Iris pigment epithelial cell (primary cell): ENCODE measurements around the gene COL20A1.

ENCODE experiments used
- DNase-seq: peaks from one replicate; pipeline ENCODE4 v3.0.0-alpha.2; 2011; ENCODE audit warnings: low read depth

The COL20A1 gene

DNA sequence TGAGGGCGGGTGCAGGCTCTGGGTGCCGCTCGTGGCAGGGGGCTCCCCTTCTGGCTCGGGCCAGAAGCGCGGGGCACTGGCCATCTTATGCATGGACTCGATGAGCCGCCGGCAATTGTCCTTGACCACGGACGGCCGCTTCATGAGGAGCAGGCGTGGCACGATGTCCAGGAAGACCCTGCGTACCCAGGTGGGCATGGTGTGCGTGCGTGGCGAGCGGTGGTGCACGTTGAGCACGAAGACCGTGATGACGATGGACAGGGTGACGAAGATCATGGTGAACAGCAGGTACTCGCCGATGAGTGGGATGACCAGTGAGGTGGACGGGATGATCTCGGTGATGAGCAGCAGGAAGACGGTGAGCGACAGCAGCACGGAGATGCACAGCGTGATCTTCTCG, 57.2 kb downstream of the COL20A1 start:
- DNase-seq = no peak

DNA sequence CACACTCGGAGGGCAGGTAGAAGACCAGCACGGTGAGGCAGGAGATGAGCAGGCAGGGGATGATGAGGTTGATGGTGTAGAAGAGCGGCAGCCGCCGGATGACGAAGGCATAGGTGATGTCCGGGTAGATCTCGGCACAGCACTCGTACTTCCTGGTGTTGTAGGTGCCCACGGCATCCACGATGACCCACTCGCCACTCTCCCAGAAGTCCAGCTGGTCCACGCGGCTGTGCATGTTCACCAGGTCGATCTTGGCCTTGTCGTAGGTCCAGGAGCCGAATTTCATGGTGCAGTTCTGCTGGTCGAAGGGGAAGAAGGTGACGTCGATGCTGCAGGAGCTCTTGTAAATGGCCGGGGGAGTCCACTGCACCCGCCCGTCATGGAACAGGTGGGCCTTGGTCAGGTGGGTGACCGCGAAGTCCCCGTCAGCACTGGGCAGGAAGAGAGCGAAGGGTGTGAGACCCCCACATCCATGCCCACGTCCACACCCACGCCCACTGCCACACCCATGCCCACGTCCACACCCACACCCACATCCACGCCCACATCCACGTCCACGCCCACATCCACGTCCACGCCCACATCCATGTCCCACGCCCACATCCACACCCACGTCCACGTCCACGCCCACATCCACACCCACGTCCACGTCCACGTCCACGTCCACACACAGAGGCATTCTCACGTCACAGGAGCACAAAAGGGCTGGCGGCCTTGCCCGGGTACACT, 57.8 kb downstream of the COL20A1 start:
- no peak for DNase-seq

DNA sequence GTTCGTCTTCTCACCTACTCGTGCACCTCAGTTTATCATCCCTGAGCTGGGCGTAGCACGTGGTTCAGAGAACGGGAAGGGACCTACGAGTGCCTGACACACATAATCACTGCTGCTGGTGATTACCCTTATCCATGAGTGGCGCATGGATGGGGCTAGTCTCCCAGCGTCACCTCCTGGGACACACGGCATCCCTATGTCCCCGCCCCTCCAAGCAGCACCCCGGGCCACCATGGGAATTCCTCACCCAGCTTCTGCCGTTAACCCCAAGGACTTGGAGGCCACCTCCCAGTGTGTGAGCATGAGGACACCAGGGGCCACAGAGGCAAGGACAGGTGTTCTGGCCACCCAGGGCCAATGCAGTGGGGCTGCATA, 58.3 kb downstream of the COL20A1 start:
- DNase-seq = no peak

DNA sequence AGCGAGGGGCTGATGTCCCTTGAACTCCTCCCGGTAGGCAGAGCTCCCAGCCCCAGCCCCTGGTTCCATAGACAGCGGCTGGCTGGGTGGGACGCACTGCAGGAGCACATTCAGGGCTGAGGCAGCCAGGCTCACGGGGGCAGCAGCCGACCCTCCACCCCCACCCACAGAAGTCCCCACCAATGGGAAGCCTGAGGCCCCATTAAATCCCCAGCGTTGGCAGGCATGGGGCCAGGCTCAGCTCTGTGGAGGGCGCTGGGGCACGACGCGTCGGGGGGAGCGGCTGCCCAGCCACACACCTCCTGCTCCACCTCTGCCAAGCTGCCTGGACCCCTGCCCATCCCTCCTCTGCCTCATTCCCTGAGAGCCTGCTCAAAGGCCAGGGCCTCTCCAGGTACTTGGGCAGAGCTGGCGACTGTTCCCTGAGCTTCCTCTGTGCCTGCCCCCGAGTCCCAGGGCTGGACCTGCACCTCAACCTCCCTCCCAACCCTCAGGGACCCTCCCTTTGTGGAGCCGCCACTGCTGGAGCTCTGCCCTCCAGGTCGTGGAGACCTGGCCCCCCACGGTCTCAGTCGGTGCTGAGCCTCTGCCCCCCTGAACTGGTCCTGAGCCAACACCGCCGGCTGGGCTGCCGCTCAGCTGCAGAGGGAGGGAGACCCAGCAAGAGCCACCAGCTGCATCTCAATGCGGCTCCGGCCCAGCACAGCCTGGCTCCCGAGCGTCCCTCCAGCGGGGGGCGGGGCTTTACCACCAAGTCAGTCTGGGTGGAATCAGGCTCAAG, 59.0 kb downstream of the COL20A1 start:
- no peak for DNase-seq

DNA sequence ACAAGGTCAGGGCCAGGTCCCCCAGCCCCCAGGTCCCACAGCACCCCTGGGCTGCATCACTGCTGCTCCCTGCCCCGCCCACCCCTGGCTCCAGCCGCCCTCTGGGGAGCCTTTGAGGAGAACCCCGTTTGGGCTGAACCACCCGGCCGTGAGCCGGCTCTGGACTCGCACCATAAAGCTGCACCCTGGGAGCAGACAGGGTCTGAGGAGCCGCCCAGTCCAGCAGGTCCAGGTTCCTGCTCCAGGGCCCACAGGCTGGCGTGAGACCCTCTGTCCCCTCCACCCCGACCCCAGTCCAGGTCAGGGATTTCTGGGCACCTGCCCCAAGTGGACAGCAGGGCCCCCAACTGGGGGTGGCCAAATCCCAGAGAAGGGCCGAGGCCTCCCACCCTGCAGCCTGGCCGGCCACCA, 59.8 kb downstream of the COL20A1 start:
- DNase-seq = no peak

DNA sequence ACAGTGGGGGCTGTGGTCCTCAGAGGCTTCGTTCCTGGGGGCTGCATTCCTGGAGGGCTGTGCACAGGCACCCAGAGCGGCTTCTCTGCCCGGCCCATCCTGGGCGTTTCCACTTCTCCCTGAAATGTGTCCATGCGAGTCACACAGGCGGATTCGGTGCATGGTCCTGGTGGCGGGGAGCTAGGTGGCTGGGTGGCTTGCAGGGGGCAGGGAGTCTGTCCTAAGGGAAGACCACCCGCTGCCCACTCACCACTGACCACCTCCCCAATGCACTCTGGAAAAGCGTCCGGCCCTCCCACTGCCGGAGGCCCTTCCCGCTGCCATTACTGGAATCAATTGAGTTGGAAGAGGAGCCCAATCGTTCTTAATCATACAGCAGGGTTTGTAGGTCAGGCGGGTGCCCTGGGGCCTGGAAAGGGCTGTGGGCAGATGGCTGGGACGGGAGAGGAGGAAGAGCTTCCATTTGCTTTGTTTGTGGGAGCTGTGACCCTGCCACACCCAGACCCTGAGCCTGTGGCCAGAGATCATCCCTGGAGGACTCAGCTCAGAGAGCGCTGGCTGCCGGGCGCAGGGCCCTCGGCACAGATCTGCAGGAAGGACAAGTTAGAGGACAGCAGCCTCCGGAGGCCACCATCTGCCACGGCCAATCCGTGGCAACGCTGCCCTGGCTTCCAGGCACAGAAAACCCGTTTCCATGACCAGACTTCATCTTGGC, 61.8 kb downstream of the COL20A1 start:
- DNase-seq = no peak

DNA sequence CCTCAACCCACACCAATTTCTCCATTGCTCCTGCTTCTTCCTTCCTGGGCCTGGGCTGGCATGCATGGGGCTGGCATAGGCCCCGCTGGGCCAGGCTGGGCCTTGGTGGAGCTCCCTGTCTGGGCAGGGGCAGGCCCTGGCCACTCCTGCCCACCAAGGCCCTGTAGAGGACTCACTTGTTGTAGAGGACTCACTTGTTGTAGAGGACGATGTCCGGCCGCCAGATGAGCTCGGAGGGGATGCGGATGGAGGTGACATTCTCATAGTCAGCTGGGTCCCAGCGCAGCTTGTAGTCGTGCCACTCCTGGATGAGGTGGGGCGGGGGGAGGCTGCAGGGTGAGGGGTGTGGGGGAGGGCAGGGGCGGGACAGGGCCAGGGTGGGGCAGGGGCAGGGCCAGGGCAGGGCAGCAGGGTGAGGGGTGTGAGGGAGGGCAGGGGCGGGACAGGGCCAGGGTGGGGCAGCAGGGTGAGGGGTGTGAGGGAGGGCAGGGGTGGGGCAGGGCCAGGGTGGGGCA, 62.9 kb downstream of the COL20A1 start:
- no peak for DNase-seq

DNA sequence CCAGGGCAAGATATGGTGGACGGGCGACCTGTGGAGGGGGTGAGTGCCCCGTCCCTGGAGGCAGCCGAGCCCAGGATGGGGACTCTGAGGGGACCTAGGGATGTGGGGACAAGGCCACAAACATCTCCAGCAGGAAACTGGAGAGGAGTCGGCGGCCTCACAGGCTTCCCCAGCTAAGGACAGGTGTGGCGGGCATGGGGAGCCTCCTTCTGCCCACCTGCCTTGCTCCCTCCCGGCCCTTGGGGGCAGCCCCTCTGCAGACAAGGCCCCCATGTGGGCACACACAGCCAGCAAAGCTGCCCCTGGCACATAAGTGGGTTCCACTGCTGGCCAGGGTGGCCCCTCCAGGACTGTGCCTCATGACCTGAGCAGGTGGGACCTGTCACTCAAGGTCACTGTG, 63.5 kb downstream of the COL20A1 start:
- DNase-seq = no peak

DNA sequence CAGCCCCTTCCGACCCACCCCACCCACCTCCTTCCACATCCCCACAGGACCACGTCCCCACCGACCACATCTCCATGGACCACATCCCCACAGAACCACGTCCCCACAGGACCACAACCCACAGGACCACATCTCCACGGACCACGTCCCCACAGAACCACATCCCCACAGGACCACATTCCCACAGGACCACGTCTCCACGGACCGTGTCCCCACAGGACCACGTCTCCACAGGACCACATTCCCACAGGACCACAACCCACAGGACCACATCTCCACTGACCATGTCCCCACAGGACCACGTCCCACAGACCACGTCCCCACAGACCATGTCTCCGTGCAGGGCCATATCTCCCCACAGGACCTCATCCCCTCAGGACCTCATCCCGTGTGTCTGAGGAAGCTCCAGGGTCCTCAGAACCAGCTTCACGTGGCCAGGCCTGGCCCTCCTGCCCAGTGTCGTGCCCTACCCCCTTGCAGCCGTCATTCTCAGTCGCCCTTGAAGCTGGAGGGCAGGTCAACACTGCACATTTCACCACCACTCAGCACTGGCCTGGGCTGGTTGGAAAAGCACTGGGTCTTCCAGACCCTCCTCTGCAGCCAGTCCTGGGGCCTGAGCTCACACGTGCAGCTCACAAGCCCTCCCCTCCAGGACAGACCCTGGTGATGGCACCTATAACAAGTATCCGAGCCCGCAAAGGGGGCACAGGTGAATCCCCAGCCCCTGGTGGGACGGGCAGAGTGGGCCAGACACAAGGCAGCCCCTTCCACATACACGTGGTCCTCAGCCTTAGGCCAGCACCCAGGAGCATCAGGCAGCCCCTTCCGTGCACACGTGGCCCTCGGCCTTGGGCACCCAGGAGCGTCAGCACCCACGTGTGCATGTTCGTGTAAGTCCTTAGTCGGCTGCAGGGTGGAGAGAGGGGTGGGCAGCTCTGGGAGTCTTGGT, 64.2 kb downstream of the COL20A1 start:
- DNase-seq = no peak

DNA sequence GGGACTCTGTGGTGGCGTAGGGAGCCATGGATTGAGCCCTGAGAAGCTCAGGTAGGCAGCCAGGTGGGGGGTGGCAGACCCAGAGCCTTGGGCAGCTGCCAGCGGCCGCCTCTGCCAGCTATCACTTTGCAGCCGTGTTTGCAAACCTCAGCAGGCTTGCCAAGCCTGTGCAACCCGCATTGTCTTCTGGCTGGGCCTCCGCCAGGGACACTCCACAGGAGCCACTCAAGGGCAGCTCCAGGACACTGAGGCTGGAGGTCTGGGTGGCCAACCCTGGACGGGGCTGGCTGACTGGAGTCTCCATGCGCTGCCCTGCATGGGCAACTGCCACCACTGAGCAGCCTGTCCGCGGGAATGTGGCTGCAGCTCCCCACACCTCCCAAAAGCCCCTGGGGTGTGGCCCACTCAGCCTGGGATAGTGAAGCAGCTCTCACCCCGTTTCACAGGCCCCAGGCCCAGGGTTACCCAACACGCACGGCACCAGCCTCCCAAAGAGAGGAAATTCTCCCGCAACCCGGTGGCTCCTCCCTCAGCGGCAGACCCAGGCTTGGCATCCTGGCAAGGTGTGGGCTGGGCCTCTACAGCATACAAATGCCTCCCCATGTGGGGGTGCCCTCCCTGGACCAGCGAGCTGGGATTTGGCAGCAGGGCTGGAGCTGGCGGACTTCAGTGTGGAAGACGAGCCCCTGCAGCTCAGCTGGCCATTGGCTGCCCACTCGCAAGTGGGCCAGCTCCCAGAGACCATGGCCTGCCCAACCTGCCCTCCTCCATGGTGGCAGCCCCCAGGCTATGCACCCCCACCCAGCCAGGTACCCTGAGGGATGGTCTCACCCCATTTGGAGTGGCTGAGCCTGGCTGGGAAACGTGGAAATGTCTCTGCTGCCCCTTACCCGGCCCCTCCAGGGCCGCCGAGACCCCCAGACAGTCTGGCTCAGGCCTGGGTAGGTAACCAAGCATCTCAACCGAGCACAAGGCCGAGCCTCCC, 65.2 kb downstream of the COL20A1 start:
- no peak for DNase-seq

DNA sequence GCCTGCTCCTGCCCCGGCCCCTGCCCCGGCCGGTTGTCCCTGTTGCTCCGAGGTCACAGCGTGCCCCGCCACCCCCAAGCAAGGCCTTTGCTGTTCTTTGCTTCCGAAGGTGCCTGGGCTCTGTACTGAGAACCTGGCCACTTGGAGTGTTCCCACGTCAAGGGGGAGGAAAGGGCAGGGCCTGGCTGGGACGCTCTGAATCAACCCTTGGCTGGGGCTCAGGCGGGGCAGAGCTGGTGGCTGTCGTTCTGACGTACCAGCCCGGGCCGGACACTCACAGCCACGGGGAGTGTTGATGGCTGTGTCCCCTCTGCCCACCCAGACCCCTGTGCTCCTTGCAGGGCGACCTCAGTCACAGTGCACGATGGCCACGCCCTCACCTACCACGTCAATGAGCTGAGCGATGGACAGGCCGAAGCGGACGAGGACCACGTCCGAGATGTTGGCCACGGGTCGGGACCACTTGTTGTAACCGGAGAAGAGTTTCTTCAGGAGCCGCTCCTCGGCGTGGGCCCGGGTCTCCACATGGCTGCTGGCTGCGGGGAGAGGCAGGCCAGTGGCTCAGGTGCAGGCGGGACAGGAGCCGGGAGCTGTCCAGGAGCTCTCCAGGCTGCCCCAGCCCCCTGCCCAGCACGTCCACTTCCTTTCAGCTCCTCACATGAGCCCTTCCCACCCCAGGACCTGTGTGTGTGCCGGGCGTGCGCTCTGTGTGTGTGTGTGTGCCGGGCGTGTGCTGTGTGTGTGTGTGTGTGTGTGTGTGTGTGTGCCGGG, 66.4 kb downstream of the COL20A1 start:
- no peak for DNase-seq

DNA sequence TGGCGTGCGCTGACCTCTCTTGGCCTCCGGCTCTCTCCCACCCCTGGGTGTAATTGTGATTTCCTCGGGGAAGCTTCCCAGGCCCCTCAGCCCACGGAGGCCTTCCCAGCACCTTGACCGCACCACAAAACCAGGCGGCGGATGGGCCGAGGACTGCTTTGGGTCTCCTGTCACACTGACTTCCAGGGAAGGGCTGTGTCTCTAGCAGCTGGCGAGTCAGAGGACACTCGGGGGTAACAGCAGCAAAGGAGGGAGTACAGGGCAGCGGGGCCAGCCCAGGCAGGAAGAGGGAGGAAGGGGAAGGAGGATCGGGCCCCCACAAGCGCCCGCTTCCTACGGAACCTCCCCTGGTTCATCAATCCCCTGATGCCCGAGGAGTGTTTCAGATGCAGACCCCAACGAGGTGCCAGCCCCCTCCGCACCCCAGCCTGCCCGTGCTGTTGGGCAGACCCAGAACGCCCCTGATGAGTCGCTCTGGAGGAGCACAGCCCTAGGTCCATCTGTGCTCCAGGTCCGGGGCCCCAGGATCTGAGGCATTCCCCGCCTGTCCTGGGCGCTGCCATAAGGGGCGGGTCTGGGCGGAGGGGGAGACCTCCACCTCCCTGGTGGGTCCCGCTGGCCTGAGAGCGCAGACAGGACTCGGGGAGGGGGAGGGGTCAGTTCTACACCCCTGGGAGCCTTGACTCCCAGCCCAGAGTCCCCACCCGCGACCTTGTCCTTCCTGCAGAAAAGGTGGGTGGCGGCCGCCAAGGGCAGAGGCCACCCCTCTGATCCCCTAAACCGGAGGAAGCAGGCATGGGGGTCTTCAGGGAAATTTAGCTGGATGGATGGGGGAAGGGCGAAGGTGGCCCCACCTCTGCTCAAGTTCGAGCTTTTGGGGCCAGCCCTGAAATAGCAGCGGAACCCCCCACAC, 67.2 kb downstream of the COL20A1 start:
- no peak for DNase-seq

DNA sequence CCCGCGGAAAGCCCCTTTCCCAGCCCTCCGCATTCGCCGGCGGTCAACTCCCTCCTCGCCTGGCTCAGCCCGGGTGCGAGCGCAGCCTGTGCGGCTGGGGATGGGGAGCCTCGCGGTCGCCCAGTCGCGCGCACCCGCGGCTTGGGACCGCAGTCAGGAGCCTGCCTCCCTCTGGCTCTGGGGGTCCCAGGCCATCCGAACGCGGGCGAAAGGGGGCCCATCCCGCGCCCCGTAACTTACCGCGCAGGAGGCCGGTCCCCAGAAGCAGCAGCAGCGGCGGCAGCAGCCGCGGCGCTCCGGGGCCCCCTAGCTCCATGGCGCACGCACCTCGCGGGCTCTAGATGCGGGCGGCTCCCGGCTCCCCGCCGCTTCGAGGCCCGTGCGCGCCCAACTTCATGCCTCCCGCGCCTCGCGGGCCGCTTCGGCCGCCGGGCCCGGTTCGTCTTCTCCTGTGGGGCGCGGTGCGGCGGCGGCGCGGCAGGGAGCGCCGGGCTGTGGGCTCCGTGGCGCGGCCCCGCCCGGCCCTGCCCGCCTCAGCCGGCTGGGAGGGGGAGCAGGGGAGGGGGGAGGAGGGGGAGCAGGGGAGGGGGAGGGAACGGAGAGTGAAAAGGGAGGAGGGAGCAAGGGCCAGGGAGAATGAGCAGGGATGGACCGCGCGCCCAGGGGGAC, 68.0 kb downstream of the COL20A1 start, which contains the start of gene CHRNA4:
Gene CHRNA4 (minus strand): TSS at position 500 of the 669 bp plus-strand sequence. CDS start 184 bp downstream, at position 316.
- no peak for DNase-seq

DNA sequence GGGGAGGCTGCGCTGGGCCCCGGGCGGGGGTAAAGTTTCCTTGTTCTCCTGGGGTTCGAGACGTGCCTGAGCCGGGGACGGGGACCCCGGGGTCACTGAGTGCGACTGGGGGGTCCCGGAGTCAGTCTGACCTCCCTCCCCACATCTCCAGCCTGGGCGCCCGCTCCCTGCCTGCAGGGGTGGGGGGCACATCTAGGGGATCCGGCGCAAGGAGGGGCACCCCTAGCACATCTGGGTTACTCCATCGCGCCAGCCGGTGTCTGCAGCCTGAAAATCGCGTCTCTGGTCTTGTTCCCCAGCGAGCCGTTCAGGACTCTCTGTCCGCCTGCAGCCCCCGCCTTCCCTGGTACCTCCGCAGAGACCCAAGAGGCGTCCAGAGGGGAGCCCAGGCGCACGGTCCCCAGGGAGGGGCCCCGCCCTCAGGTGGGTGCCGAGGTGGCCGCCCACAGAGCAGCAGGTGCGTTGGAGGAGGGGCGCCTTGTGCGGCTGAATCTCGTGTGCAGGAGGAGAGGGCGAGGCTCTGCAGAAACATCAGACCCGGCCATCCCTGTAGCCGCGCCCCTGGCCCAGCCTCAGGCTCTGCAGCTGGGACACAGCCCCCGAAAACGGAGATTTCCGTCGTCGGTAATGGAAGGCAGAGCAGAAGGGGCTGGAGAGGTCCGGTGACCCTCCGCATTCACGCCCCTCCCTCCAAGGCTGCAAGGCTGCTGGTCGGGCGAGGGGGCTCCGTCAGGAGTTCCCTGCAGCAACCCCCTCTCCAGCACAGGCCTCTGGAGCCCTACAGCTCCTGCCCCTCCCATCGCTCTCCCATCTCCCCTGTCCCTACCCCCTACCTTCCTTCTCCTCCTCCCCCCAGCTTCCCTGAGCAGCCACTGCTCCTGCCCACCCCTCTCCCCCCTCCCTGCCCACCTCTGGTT, 68.8 kb downstream of the COL20A1 start:
- DNase-seq = no peak

DNA sequence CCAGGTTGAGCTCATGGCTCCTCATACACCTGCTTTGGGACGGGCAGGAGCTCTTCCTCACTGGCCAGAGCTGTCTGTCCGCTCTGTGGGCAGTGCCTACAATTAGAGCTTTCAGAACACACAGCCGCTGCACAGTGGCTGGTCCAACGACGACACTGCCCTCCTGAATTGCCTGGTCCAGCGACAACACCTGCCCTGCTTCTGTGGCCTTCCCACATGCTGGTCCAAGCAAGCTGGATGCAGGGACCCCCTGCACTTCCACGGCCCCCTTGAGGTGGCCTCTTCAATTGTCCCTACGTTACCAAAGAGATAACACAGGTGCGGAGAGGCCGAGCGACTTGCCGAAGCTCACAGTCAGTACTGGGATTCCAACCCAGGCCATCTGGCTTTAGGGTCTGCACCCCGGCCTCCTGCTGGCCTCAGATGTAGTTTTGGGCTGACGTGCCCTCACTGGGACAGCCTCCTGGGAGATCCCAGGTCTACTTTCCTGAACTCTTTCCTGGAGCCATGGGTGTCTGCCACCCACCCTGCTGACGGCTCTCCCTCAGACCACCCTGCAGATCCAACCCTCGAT, 69.5 kb downstream of the COL20A1 start:
- no peak for DNase-seq
